ENCODE data around the gene UPK3BL1.
"Not testable (repeated sequence)": the region's sequence is repeated elsewhere in the genome, so short reads cannot be mapped to it uniquely, and the experiment has no call there.

The UPK3BL1 gene

GRCh38 chr7:102616507-102617125 lies 26.0 kb downstream of the UPK3BL1 start, which contains the start of gene RASA4:
RASA4 (minus strand) TSS chr7:102616756; CDS start chr7:102616689, 67 bp downstream.
- H3K4me1 ChIP-seq (ENCODE audit: control insufficient read depth in 1 of 2, insufficient read depth in 2 of 2, low read length in 2 of 2); H3K27me3 ChIP-seq (ENCODE audit: low read depth, low read length); H3K27ac ChIP-seq (ENCODE audit: low read length); H3K9me3 ChIP-seq (ENCODE audit: control insufficient read depth in 1 of 2, low read length in 2 of 2); H3K36me3 ChIP-seq (ENCODE audit: control insufficient read depth in 1 of 2, insufficient read depth in 2 of 2, low read length in 2 of 2); H3K4me3 ChIP-seq (ENCODE audit: low read depth in 1 of 2, low read length in 2 of 2): not testable (repeated sequence)

- H3K36me3 ChIP-seq (ENCODE audit: control insufficient read depth in 1 of 2, insufficient read depth in 2 of 2, low read length in 2 of 2); H3K27ac ChIP-seq (ENCODE audit: low read length); H3K4me1 ChIP-seq (ENCODE audit: control insufficient read depth in 1 of 2, insufficient read depth in 2 of 2, low read length in 2 of 2); H3K9me3 ChIP-seq (ENCODE audit: control insufficient read depth in 1 of 2, low read length in 2 of 2); H3K4me3 ChIP-seq (ENCODE audit: low read depth in 1 of 2, low read length in 2 of 2); H3K27me3 ChIP-seq (ENCODE audit: low read depth, low read length): not testable (repeated sequence)
Observed at GRCh38 chr7:102615930-102616329, 26.7 kb downstream of the UPK3BL1 start.

GRCh38 chr7:102614873-102615272 lies 27.7 kb downstream of the UPK3BL1 start:
- not testable (repeated sequence) for H3K9me3 ChIP-seq (ENCODE audit: control insufficient read depth in 1 of 2, low read length in 2 of 2); H3K36me3 ChIP-seq (ENCODE audit: control insufficient read depth in 1 of 2, insufficient read depth in 2 of 2, low read length in 2 of 2); H3K4me3 ChIP-seq (ENCODE audit: low read depth in 1 of 2, low read length in 2 of 2); H3K4me1 ChIP-seq (ENCODE audit: control insufficient read depth in 1 of 2, insufficient read depth in 2 of 2, low read length in 2 of 2); H3K27ac ChIP-seq (ENCODE audit: low read length); H3K27me3 ChIP-seq (ENCODE audit: low read depth, low read length)

- H3K27ac ChIP-seq (ENCODE audit: low read length); H3K4me1 ChIP-seq (ENCODE audit: control insufficient read depth in 1 of 2, insufficient read depth in 2 of 2, low read length in 2 of 2); H3K4me3 ChIP-seq (ENCODE audit: low read depth in 1 of 2, low read length in 2 of 2); H3K9me3 ChIP-seq (ENCODE audit: control insufficient read depth in 1 of 2, low read length in 2 of 2); H3K27me3 ChIP-seq (ENCODE audit: low read depth, low read length); H3K36me3 ChIP-seq (ENCODE audit: control insufficient read depth in 1 of 2, insufficient read depth in 2 of 2, low read length in 2 of 2): not testable (repeated sequence)
Observed at GRCh38 chr7:102614346-102614697, 28.3 kb downstream of the UPK3BL1 start.

GRCh38 chr7:102613575-102614345 lies 28.8 kb downstream of the UPK3BL1 start:
- H3K4me1 ChIP-seq (ENCODE audit: control insufficient read depth in 1 of 2, insufficient read depth in 2 of 2, low read length in 2 of 2); H3K36me3 ChIP-seq (ENCODE audit: control insufficient read depth in 1 of 2, insufficient read depth in 2 of 2, low read length in 2 of 2); H3K27me3 ChIP-seq (ENCODE audit: low read depth, low read length); H3K27ac ChIP-seq (ENCODE audit: low read length); H3K9me3 ChIP-seq (ENCODE audit: control insufficient read depth in 1 of 2, low read length in 2 of 2); H3K4me3 ChIP-seq (ENCODE audit: low read depth in 1 of 2, low read length in 2 of 2): not testable (repeated sequence)

GRCh38 chr7:102611675-102612325 lies 30.8 kb downstream of the UPK3BL1 start:
- not testable (repeated sequence) for H3K27me3 ChIP-seq (ENCODE audit: low read depth, low read length); H3K9me3 ChIP-seq (ENCODE audit: control insufficient read depth in 1 of 2, low read length in 2 of 2); H3K36me3 ChIP-seq (ENCODE audit: control insufficient read depth in 1 of 2, insufficient read depth in 2 of 2, low read length in 2 of 2); H3K4me1 ChIP-seq (ENCODE audit: control insufficient read depth in 1 of 2, insufficient read depth in 2 of 2, low read length in 2 of 2); H3K4me3 ChIP-seq (ENCODE audit: low read depth in 1 of 2, low read length in 2 of 2); H3K27ac ChIP-seq (ENCODE audit: low read length)

- not testable (repeated sequence) for H3K4me1 ChIP-seq (ENCODE audit: control insufficient read depth in 1 of 2, insufficient read depth in 2 of 2, low read length in 2 of 2); H3K27ac ChIP-seq (ENCODE audit: low read length); H3K9me3 ChIP-seq (ENCODE audit: control insufficient read depth in 1 of 2, low read length in 2 of 2); H3K36me3 ChIP-seq (ENCODE audit: control insufficient read depth in 1 of 2, insufficient read depth in 2 of 2, low read length in 2 of 2); H3K27me3 ChIP-seq (ENCODE audit: low read depth, low read length); H3K4me3 ChIP-seq (ENCODE audit: low read depth in 1 of 2, low read length in 2 of 2)
Observed at GRCh38 chr7:102611013-102611674, 31.4 kb downstream of the UPK3BL1 start.

- not testable (repeated sequence) for H3K27me3 ChIP-seq (ENCODE audit: low read depth, low read length); H3K4me1 ChIP-seq (ENCODE audit: control insufficient read depth in 1 of 2, insufficient read depth in 2 of 2, low read length in 2 of 2); H3K36me3 ChIP-seq (ENCODE audit: control insufficient read depth in 1 of 2, insufficient read depth in 2 of 2, low read length in 2 of 2); H3K4me3 ChIP-seq (ENCODE audit: low read depth in 1 of 2, low read length in 2 of 2); H3K27ac ChIP-seq (ENCODE audit: low read length); H3K9me3 ChIP-seq (ENCODE audit: control insufficient read depth in 1 of 2, low read length in 2 of 2)
Observed at GRCh38 chr7:102610441-102610840, 32.1 kb downstream of the UPK3BL1 start.

GRCh38 chr7:102609734-102610133 lies 32.9 kb downstream of the UPK3BL1 start:
- not testable (repeated sequence) for H3K4me1 ChIP-seq (ENCODE audit: control insufficient read depth in 1 of 2, insufficient read depth in 2 of 2, low read length in 2 of 2); H3K9me3 ChIP-seq (ENCODE audit: control insufficient read depth in 1 of 2, low read length in 2 of 2); H3K27ac ChIP-seq (ENCODE audit: low read length); H3K4me3 ChIP-seq (ENCODE audit: low read depth in 1 of 2, low read length in 2 of 2); H3K27me3 ChIP-seq (ENCODE audit: low read depth, low read length); H3K36me3 ChIP-seq (ENCODE audit: control insufficient read depth in 1 of 2, insufficient read depth in 2 of 2, low read length in 2 of 2)

GRCh38 chr7:102606848-102607247 lies 35.7 kb downstream of the UPK3BL1 start:
- H3K27me3 ChIP-seq (ENCODE audit: low read depth, low read length); H3K36me3 ChIP-seq (ENCODE audit: control insufficient read depth in 1 of 2, insufficient read depth in 2 of 2, low read length in 2 of 2); H3K4me3 ChIP-seq (ENCODE audit: low read depth in 1 of 2, low read length in 2 of 2); H3K27ac ChIP-seq (ENCODE audit: low read length); H3K4me1 ChIP-seq (ENCODE audit: control insufficient read depth in 1 of 2, insufficient read depth in 2 of 2, low read length in 2 of 2); H3K9me3 ChIP-seq (ENCODE audit: control insufficient read depth in 1 of 2, low read length in 2 of 2): not testable (repeated sequence)

GRCh38 chr7:102604431-102605145 lies 38.0 kb downstream of the UPK3BL1 start:
- H3K4me1 ChIP-seq (ENCODE audit: control insufficient read depth in 1 of 2, insufficient read depth in 2 of 2, low read length in 2 of 2); H3K9me3 ChIP-seq (ENCODE audit: control insufficient read depth in 1 of 2, low read length in 2 of 2); H3K27ac ChIP-seq (ENCODE audit: low read length); H3K36me3 ChIP-seq (ENCODE audit: control insufficient read depth in 1 of 2, insufficient read depth in 2 of 2, low read length in 2 of 2); H3K27me3 ChIP-seq (ENCODE audit: low read depth, low read length); H3K4me3 ChIP-seq (ENCODE audit: low read depth in 1 of 2, low read length in 2 of 2): not testable (repeated sequence)

All from muscle layer of duodenum (tissue), 2 donors.